CD4-positive, alpha-beta T cell treated with Interleukin-12 subunit alpha and Interleukin-12 subunit beta, for 1 hour (primary cell): ENCODE data around the gene C14orf119.

ENCODE experiments used
- DNase-seq: peaks from one replicate; pipeline ENCODE4 v3.0.0-alpha.2; 2020

The C14orf119 gene

DNA sequence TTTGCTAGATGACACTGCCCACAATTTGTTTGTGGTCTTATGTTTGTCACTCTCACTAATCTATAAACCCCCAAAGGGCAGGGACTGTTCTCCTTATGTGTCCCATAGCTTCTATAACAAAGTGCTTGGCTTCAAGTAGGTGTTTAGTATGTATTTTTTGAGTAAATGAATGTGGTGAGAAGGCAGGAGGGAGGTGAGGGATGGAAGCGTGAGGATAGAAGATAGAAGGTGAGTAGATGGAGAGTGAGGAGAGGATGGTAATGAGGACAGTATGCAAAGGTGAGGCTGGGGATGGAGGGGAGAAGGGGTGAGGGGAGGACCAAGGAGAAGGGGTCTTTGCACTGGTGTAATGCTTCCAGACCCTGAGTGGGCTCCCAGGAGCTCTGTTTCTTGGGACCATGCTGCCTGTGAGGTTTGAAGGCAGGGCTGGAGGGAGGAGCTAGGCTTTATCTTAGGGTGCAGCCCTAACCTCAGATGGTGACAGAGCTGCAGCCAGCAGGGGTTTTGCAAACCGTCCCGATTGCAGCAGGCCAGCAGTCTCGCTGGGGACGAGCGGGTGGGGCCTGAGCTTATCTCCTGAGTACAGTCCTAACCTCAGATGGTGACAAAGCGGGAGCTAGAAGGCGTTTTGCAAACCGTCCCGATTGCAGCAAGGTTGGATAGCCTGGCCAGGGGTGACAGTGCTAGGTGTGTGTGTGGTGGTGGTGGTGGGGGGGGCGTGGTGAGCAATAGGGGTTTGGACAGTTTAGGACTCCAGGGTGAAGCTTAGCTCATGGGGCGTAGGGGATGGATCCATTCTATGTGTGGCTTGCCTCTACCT is 17.3 kb downstream of the C14orf119 start:
- DNase-seq, result no peak

DNA sequence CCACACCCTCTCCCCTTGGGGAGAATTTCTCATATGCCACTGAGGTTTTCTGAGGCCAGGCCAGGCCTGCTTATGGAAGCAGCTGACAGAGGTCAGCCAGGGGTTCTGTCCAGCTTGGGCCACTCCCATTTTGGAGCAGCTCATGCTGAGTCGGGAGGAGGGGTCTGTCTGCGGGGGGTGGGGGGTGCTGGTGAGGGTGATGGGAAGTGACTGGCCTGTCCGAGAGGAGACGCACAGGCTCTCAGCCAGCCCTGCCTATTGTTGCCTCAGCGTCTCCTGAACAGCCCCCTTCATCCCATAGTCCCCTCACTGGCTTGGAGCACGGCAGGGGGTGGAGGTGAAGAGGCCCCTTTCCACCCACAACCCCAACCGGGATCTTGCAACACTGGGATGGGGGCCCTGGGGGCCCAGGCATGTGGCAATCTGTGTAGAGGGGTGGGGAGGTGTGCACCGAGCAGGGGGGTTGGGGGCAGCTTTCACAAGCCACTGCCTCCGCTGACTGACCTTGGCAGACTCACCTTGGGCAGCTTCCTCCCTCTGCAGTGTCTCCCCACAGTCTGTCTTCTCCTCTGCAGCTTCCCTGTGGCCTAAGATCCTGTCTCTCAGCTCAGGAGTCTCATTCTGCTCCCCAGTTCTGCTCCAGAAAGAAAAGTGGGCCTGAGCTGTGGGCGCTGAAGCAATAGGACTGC is 18.3 kb downstream of the C14orf119 start:
- no peak for DNase-seq

DNA sequence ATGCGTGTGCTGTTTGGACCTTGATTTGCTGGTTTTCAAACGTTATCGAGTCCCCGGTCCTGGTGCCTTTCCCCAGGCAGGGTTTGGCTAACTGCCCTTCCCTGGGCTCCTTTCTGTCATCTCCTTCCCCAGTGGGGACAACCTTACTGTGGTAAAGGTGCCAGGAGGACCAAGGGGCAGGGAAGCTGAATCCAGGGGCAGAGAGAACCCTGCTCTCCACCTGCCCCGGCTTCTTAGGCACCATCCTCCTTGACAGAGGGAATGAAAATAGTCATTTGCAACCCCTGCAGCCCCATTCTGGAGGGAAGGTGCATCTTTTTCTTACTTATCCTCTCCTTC is 18.8 kb downstream of the C14orf119 start:
- no peak for DNase-seq

DNA sequence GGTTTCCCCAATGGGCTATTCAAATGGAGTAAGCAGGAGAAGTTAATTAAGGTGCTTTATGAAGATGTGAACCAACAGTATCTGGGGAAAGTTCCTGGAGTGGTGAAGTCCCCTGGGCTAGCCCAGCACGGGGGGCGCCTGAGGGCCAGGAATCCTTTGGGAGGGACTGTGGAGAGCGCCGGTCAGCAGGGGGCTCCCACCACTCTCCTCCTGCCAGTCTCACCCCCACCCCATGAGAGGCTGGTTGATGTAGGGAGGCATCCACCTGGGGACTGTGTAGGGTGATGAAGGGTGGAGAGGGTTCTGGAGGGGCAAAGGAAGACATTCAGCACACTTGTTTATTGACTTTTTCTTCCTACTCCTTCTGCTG is 19.3 kb downstream of the C14orf119 start:
- DNase-seq, result no peak

DNA sequence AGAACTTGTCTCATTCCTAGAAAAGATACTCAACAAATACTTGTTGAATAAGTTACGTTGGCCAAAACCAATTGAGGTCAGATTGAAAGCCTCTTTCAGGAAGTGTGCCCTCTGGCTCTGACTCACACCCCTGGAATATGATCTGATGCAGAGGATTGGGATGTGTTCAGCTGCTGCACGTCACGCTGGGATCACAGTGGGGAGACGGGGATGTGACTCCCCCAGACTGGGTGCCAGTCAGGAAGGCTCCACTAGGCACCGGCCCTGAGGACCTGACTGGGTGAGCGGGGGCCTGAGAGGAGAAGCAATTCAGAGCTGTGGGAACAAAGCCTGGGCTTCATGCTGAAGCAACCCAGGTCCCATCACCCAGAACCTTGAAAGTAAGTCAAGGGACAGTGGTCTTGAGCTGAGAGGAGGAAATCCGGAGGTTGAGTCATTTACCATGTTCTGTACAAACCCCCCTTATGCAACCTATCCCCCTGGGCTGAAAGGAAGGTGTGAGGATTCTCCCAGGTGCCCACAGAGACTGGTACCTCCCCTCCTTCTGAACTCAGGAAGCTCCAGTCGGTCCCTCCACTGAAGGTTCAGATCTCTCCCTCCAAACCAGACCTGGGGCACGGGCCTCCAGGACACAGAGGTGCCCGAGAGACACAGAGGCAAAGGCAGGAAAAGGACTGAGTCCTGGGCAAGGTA is 19.9 kb downstream of the C14orf119 start:
- DNase-seq, result no peak

DNA sequence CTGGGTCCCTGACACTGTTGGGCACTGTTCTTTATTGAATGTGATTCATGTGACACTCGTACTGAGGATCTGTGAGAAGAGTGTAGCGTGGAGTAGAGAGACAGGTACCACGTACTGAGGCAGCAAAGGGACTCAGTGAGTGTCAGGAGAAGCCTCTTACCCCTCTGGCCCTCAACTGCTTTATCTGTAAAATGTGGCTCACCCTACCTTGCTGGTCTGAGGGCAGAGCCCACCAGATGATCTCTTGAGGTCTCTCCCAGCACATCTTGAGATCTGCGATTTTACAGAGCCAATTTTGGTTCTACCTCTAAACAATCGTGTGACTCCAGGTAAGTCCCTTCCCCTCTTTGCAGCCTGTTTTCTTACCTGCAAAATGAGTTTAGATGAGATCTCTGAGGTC is 20.6 kb downstream of the C14orf119 start:
- no peak for DNase-seq

DNA sequence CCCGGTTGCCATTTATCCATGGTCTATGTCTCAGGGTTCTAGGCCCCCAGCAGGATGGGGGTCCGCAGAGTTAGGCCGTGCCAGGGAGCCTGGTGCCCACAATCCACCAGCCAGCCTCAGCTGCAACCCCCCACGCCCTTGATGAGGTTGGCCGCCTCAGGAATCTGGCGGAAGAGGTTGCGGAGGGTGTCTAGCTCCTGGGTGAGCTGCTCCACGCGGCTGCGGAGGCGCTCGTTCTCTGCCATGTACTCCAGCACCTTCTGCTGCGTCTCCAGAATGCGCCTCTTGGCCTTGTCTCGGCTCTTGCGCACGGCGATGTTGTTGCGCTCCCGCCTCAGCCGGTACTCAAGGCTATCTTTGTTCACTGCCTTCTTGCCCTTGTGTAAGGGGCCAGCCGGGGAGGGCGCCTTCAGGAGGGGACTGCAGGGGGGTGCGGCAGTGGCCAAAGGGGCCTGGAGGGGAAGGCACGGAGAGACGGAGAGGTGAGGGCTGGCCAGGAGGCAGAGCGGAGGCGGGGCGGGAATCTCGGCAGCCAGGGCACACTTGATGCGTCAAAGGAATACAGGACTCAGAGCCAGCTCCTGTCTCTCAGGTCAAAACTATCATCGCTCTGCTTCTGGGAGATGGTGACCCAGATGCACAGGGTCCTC is 22.2 kb downstream of the C14orf119 start:
- no peak for DNase-seq

DNA sequence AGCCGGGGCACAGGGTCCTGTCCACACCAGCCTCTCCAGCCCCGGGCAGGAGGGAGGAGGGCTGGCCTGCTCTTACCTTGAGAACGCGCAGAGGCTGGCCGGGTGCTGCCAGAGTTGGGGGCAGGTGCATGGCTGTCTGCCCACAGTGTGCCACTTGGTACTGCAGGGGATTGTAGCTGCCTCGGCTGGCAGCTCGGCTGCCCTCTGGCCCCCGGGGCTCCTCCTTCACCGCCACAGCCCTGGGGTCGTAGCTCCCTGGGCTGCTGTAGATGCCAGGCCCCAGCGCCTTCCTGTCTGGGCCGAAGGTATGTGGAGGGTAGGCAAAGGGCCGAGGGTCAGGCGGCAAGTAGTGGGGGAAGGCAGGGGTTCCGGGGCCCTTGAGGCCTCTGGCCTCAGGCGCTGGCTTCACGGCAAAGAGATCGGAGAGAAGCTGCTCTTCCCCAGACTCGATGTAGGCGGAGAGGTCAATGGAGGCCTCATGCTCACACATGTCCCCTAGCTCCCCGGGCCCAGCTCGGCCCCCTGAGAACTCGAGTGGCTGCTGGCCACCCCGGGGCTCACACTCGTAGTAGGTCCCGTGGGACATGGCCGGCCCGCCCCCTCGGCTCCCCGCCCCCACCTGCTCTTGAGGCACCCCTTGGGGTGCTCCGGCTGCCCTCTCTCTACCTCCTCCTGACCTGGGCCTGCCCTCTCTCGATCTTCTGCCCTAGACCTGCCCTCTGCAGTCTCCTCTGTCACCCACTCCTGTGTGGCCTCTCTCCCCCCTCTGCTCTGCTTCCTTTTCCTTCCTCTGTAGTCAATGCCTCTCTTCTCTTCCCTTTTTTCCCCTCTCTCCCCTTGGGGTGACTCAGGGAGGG is 23.4 kb downstream of the C14orf119 start, which contains the start of gene CEBPE:
TSS of gene CEBPE (minus strand) at position 750 of the 857 bp plus-strand sequence. CDS start at position 586, 164 bp downstream.
- no peak for DNase-seq

DNA sequence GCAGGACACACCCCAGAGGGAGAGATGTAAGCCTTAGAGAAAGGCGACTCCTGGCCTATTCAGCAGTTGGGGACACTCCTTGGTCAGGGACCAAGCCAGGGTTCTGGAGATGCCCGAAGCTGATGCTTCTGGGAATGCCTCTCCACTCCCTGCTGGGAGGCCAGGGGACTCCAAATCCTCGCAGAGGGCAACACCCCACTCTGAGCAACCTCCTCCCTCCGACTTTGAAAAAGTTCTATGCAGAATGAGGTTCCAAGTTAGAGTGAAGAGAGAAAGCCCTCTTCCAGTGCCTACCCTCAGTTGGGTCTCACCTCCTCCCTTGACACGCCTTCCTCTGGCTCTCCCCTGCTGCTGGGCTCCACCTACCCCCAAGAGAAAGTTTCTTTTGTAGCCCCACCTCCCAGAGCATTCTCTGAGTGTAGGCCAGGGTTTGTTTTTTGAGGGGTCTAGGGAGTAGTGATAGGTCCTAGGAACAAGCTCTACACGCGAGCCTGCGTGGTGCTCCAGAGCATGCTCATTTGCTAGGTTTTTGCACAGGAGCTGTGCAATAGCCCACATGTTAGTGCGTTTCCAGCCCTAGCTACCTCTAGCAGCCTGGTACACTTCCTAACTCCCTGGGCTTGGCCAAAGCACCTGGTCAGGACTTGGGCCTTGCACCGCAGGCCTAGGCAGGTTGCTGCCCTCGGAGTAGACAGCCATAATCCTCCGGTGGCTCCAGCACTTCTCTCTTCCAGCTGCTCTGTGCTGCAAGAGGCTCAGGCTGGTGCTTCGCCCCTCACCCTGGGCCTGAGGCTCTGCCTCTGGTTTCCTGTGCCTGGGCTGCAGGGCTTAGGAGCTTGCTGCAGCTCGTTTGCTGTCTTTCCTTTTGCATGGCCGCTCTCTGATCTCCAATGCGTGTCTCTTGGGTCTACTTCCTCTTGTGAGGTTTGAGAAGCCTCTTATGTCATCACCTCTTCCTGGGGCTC is 24.3 kb downstream of the C14orf119 start:
- DNase-seq, result peak; percentile 33

DNA sequence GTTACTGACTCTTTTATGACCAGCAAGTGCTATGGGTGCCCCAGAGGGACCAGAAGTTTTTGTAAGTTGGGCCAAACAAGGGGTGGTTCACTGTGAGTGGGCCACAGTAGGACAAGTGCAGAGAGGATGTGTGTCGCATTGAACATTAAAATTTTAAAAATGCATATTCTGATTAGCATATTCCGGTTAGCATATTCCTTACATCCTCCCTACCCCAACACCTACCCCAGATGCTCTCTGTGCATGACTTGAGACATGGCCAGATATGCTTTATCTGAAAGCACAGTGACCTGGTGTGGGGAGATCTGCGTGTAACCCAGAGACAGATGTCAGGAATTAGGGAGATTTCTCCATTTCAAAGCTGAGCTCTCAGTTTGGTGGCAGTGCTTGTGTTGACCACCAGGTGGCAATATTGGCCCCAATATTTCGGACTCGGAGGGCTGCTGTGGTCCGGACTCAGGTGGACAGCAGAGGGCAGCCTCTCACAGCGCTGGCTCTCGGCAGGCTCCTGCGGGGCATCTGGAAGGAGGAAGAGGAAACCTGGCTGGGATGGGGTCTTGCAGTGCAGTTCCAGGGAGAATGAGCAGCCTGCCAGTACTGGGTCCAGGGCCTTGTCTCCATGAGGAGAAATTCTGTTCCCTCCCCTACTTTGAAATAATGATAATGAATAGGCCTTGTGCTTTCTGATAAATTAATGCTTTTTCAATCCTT is 25.4 kb downstream of the C14orf119 start:
- DNase-seq, result peak; percentile 85

DNA sequence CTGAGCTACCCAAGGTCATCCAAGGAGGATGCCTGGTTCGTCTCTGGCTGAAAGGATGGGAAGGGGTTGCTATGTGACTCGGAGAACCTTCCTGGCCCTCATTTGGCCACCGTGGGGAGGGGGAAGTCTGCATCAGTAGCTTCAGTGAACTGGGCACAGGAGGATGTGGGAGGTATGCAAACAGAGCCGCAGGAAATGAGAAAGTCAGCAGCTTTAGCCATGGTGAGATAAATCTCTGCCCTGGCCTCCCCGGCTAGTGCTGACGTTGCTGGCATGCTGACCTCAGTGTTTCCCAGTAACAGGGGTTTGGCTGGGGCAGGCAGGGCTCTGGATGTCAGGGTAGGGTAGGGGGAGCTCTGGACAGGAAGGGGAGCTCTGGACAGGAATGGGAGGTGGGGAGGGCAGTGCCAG is 26.1 kb downstream of the C14orf119 start:
- DNase-seq, result no peak

DNA sequence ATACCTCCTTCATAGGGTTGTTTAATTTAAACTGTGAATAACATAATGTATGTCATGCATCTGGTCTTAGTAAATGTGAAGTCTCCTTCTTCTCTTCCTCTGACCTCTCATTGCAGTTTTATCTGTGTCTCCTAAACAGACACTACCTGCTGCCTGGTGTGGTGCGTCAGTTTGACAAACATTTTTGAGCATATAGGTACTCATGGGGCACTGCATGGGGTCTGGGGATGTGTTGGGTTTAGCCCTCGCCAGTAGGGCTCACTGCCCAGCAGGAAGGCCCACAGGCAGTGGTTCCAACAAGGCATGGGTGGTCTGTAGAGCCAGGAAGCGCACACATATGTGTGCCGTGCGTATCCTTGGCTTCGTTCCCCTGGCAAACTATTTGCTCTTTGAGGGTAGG is 26.8 kb downstream of the C14orf119 start:
- no peak for DNase-seq

DNA sequence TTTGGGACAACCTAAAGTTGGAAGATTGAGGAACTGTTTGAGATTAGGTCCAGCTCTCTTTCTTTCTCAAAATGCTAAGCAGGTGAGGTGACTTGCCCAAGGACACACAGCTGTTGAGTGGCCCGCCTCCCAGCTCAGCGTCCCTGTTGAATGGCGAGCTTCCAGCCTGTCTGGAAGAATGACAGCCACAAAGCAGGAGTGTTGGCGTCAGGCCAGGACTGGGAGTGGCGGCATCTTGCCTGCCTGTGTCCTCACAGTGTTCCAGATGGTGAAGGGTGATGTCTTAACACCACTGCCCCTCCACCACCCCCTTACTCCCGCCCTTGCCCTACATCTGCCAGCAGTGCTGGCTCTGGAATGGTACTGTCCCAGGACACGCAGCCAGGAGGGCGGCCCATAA is 28.1 kb downstream of the C14orf119 start:
- DNase-seq, result no peak

DNA sequence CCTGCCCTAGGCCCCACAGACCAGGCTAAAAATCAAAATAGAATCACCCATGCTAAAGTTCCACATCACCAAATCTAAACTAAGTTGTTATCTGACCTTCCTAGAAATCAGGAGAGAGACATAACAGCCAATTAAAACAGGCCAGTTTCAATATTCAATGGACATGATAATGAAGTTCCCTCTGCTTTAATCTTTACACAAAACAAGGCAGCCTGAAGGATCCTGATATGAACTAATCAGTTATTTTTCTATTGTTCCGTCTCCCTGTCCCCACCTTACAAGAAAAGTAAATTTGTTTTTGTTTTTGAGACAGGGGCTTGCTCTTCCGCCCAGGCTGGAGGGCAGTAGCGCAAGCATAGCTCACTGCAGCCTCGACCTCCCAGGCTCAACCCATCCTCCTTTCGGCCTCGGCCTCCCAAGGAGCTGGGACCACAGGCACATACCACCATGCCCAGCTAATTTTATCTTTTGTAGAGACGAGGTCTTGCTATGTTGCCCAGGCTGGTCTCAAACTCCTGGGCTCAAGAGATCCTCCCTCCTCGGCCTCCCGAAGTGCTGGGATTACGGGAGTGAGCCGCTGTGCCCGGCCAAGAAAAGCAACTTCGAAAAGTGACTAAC is 29.1 kb downstream of the C14orf119 start:
- no peak for DNase-seq

DNA sequence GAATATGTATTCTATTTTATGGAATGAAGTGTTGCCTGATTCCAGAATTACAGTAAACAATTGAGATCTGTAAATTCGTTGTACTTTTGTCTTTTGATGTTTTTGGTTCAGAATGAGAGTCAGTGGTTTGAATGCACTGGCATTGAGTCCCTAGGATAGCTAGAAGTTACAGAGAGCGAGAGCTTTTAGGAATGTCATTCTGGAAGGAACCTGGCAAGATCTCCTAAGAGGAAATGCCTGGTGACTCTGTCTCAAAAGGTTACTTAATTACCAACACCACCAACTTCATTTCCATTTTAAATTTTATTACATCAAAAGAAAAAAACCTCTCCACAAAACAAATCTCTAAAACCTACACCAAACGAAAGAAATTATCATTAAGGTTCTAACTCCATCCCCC is 29.7 kb downstream of the C14orf119 start:
- DNase-seq, result no peak

DNA sequence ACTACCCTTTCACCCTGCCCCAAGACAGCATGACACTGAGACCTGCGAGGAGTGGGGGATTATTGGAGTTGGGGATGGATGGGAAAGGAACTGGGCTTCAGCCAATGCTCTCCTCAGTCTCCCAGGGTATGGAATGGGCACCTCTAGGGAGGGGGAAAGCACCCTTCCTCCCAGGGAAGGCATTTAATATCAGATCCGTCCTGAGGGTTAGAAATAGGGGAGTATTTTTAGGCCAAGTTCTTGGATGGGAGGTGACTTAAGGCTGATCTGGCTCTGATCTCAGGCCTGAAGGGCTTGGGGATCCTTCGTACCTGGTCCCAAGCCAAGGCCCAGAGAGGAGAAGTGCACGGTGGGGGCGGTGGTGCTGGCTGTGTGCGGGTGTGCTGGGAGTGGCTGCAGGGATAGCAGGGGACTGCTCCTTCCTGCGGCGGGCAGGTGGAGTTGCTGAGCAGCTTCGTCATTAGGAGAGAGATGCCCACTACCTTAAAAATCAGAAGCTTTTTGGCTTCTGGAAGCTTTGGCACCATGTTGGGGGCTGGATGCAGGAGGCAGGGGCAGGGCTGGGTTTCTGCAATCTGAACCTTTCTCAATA is 30.7 kb downstream of the C14orf119 start:
- DNase-seq, result no peak

DNA sequence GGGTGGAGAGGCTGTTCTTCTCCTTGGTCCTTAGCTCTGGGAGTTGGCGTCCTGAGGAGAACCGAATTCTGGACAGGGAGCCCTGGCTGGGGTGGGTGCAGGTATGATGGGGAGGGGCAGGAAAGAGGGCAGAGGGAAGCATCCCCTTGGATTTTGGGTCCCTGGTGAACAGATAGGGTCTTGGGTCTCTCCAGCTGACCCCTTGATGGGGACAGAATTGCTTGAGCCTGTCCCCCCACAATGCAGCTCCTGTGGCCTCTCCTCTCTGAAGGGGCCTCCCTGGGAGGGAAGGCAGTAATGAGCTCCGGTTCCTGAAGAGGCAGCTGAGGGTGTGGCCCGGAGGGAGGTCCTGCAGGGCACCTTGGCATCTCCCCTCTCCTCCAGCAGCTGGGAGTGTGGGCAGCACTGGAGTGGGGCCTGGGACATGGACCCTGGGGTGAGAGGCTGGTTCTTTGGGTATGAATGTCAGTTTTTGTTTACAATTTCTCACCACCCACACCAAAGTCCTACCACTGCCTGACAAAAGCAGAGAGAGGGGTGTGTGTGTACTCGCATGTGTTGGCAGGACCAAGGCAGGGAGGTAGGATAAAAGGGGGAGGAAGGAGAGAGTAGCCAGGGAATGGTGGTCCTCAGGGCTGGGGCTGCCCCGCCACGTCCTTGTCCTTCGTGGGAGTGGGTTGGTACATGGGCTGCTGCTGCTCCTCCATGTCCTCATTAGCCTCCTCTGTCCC is 31.4 kb downstream of the C14orf119 start:
- DNase-seq, result no peak

DNA sequence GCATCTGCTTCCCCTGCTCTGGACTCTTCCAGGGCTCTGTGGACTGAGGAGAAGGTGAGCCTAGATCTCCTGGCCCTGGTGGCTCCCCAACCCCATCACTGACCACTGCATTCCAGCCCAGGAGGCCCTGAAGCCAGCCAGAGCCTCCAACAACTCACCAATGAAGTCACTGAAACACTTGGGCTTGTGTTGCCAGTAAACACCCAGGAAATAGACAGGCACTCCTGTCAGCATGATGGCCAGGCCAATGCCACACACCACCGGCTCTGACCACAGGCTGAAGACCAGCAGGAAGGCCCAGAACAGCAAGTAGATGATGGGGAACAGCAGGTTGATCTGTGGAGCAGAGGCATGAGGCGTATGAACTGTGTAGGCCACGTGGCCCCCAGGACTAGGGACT is 32.6 kb downstream of the C14orf119 start:
- no peak for DNase-seq
